ENCODE measurements around the gene SH3RF3.

GRCh38 chr2:109343460-109343859 is 214.5 kb downstream of the SH3RF3 start:
- TF ChIP-seq CTCF (IDR thresholded peaks at IDR 0.05; ENCODE audit: insufficient read depth, low read depth, low read length), result no peak
- no peak for TF ChIP-seq EZH2 (IDR thresholded peaks at IDR 0.05; ENCODE audit: insufficient read depth, low read length)
